A549 (cell line): ENCODE data around the gene NRM.

Source experiments
- HDAC2 ChIP-seq: fragments of 200-600 bp; sonication (generic); IDR thresholded peaks from 2 replicates; pipeline ENCODE4 v1.6.1; 2016
- MAFK ChIP-seq: fragments of 450-650 bp; IDR thresholded peaks from 2 replicates; pipeline ENCODE4 v1.6.1; 2014; ENCODE audit not compliant: partially characterized antibody
- MYC ChIP-seq: IDR thresholded peaks from 2 replicates; pipeline ENCODE4 v1.6.1; 2012; ENCODE audit warnings: mild to moderate bottlenecking, inconsistent platforms, low read length, improper control_type of control experiment, borderline replicate concordance
- NPAS2 ChIP-seq: fragments of 250-450 bp; sonication (Bioruptor Pico); IDR thresholded peaks from 2 replicates; pipeline ENCODE4 v1.8.0; 2022; ENCODE audit warnings: mild to moderate bottlenecking, moderate library complexity, borderline replicate concordance
- POLR2A ChIP-seq: IDR thresholded peaks from 2 replicates; pipeline ENCODE4 v1.6.1; 2012; ENCODE audit warnings: mild to moderate bottlenecking, low read length
- RNF2 ChIP-seq: fragments of 200-600 bp; sonication (generic); IDR thresholded peaks from 2 replicates; pipeline ENCODE4 v1.6.1; 2016; ENCODE audit warnings: low read depth, mild to moderate bottlenecking, antibody characterized with exemption, moderate library complexity, borderline replicate concordance
- SMC3 ChIP-seq: fragments of >200 bp; sonication (Bioruptor Twin); formaldehyde crosslinking; IDR thresholded peaks from 3 replicates; pipeline ENCODE4 v1.6.1; 2018; ENCODE audit warnings: inconsistent platforms
- ZNF302 ChIP-seq: fragments of 250-450 bp; sonication (Bioruptor Pico); IDR thresholded peaks from 2 replicates; pipeline ENCODE4 v1.9.0; 2021; ENCODE audit warnings: inconsistent platforms, mild to moderate bottlenecking, moderate library complexity
- ZSCAN20 ChIP-seq: fragments of 250-450 bp; sonication (Bioruptor Pico); IDR thresholded peaks from 2 replicates; pipeline ENCODE4 v1.8.0; 2022; ENCODE audit warnings: mild to moderate bottlenecking, moderate library complexity
- TF ChIP-seq, protein P1 (sequence below): fragments of >200 bp; sonication (Bioruptor Twin); formaldehyde crosslinking; IDR thresholded peaks from 3 replicates; pipeline ENCODE4 v1.5.1; 2016
- TF ChIP-seq, protein P2 (sequence below): IDR thresholded peaks from 2 replicates; pipeline ENCODE4 v1.6.1; 2012
- TF ChIP-seq, protein P3 (sequence below): fragments of 200-600 bp; sonication (generic); IDR thresholded peaks from 2 replicates; pipeline ENCODE4 v1.6.1; 2016; ENCODE audit warnings: antibody characterized with exemption, mild to moderate bottlenecking, moderate library complexity
- TF ChIP-seq, protein P4 (sequence below): fragments of 450-650 bp; IDR thresholded peaks from 2 replicates; pipeline ENCODE4 v1.6.1; 2014; ENCODE audit warnings: antibody characterized with exemption
- TF ChIP-seq, protein P5 (sequence below): fragments of 150-350 bp; IDR thresholded peaks from 2 replicates; pipeline ENCODE4 v1.6.1; 2014; ENCODE audit warnings: low read depth, mild to moderate bottlenecking, low read length

DNA sequence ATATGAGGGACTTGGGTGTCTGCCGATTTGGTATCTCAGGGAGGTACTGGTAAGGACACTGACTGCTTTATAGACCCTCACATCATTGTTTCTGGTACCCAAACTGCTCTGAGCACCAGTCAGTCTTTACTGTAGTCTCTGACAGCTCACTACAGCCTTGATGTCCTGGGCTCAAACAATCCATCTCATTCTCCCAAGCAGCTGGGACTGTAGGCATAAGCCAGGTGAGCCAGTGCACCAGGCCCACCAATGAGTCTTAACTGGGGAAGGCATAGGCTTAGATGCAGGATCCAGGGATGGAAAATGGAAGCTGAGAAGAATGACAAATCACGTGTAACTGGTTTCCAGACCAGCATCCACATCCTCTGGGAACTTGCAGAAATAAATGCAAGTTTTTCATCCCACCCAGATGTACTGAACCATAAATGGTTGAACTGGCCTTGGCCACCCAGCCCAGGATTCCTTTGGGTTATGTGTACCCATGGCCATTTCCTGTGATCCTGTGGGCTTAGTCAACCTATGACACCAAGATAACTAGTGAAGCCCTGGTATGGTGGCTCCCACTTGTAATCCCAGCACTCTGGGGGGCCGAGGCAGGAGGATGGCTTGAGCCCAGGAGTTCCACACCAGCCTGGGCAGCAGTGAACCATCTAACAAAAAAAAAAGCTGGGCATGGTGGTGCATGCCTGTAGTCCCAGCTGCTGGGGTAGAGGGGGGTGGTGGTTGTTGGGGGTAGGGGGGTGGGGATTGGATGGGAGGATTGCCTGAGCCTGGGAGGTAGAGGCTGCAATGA is 35.1 kb upstream of the NRM start:
- TF ChIP-seq, protein P1, sequence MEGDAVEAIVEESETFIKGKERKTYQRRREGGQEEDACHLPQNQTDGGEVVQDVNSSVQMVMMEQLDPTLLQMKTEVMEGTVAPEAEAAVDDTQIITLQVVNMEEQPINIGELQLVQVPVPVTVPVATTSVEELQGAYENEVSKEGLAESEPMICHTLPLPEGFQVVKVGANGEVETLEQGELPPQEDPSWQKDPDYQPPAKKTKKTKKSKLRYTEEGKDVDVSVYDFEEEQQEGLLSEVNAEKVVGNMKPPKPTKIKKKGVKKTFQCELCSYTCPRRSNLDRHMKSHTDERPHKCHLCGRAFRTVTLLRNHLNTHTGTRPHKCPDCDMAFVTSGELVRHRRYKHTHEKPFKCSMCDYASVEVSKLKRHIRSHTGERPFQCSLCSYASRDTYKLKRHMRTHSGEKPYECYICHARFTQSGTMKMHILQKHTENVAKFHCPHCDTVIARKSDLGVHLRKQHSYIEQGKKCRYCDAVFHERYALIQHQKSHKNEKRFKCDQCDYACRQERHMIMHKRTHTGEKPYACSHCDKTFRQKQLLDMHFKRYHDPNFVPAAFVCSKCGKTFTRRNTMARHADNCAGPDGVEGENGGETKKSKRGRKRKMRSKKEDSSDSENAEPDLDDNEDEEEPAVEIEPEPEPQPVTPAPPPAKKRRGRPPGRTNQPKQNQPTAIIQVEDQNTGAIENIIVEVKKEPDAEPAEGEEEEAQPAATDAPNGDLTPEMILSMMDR = no peak
- TF ChIP-seq ZNF302 (CRISPR knock-in tag) = no peak
- TF ChIP-seq ZSCAN20 (CRISPR knock-in tag) = no peak
- TF ChIP-seq NPAS2 (CRISPR knock-in tag) = no peak
- TF ChIP-seq MYC = no peak
- TF ChIP-seq, protein P2, sequence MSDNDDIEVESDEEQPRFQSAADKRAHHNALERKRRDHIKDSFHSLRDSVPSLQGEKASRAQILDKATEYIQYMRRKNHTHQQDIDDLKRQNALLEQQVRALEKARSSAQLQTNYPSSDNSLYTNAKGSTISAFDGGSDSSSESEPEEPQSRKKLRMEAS = no peak
- TF ChIP-seq, protein P3, sequence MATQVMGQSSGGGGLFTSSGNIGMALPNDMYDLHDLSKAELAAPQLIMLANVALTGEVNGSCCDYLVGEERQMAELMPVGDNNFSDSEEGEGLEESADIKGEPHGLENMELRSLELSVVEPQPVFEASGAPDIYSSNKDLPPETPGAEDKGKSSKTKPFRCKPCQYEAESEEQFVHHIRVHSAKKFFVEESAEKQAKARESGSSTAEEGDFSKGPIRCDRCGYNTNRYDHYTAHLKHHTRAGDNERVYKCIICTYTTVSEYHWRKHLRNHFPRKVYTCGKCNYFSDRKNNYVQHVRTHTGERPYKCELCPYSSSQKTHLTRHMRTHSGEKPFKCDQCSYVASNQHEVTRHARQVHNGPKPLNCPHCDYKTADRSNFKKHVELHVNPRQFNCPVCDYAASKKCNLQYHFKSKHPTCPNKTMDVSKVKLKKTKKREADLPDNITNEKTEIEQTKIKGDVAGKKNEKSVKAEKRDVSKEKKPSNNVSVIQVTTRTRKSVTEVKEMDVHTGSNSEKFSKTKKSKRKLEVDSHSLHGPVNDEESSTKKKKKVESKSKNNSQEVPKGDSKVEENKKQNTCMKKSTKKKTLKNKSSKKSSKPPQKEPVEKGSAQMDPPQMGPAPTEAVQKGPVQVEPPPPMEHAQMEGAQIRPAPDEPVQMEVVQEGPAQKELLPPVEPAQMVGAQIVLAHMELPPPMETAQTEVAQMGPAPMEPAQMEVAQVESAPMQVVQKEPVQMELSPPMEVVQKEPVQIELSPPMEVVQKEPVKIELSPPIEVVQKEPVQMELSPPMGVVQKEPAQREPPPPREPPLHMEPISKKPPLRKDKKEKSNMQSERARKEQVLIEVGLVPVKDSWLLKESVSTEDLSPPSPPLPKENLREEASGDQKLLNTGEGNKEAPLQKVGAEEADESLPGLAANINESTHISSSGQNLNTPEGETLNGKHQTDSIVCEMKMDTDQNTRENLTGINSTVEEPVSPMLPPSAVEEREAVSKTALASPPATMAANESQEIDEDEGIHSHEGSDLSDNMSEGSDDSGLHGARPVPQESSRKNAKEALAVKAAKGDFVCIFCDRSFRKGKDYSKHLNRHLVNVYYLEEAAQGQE = no peak
- TF ChIP-seq, protein P4, sequence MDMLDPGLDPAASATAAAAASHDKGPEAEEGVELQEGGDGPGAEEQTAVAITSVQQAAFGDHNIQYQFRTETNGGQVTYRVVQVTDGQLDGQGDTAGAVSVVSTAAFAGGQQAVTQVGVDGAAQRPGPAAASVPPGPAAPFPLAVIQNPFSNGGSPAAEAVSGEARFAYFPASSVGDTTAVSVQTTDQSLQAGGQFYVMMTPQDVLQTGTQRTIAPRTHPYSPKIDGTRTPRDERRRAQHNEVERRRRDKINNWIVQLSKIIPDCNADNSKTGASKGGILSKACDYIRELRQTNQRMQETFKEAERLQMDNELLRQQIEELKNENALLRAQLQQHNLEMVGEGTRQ = no peak
- no peak for TF ChIP-seq POLR2A
- TF ChIP-seq SMC3 = no peak; the same call in 2 of the 3 replicates
- TF ChIP-seq RNF2 = no peak
- TF ChIP-seq MAFK = no peak
- TF ChIP-seq, protein P5, sequence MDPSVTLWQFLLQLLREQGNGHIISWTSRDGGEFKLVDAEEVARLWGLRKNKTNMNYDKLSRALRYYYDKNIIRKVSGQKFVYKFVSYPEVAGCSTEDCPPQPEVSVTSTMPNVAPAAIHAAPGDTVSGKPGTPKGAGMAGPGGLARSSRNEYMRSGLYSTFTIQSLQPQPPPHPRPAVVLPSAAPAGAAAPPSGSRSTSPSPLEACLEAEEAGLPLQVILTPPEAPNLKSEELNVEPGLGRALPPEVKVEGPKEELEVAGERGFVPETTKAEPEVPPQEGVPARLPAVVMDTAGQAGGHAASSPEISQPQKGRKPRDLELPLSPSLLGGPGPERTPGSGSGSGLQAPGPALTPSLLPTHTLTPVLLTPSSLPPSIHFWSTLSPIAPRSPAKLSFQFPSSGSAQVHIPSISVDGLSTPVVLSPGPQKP = no peak
- TF ChIP-seq HDAC2 = no peak
